Esophagus squamous epithelium (tissue), 5 donors: ENCODE data around the gene BEX3. TPM values are rescaled to one million over a fixed set of nuclear protein-coding genes. Genes with fewer than 3 reads are reported as not detected.

Experiments
- DNase-seq: peaks from one replicate; lab custom pipeline; 2025; lab: John Stamatoyannopoulos, UW
- H3K27ac ChIP-seq, 4 donors: fragments of 200-600 bp; sonication (generic); one replicate each; pipeline ENCODE4 v1.5.1; 2016 to 2019; ENCODE audit warnings: mild to moderate bottlenecking in 1 of 4
- H3K27me3 ChIP-seq, 4 donors: fragments of 200-600 bp; sonication (generic); 1 replicate in 3 of 4; 2 replicates in 1 of 4; pipeline versions ENCODE4 v1.5.1 to v1.6.0; 2017 to 2021; ENCODE audit warnings: antibody characterized with exemption in 1 of 4
- H3K36me3 ChIP-seq, 3 donors: fragments of 200-600 bp; sonication (generic); one replicate each; pipeline ENCODE4 v1.5.1; 2016 to 2019
- H3K4me1 ChIP-seq, 3 donors: fragments of 200-600 bp; sonication (generic); one replicate each; pipeline ENCODE4 v1.5.1; 2017 to 2019
- H3K4me3 ChIP-seq, 4 donors: fragments of 200-600 bp; sonication (generic); 1 replicate in 3 of 4; 2 replicates in 1 of 4; pipeline ENCODE4 v1.5.1; 2016 to 2019; ENCODE audit warnings: mild to moderate bottlenecking in 2 of 4, moderate library complexity in 1 of 4
- H3K9me3 ChIP-seq, 3 donors: fragments of 200-600 bp; sonication (generic); one replicate each; pipeline ENCODE4 v1.5.1; 2016 to 2019
- POLR2A ChIP-seq, 4 donors: fragments of 450-650 bp; IDR thresholded peaks; one replicate each; pipeline ENCODE4 v1.6.1; 2017; ENCODE audit warnings: antibody characterized with exemption in 4 of 4, mild to moderate bottlenecking in 4 of 4, moderate library complexity in 3 of 4
- WGBS, 2 donors: methylation state at CpG; one replicate each; pipeline ENCODE4 v1.1.5; 2018; 5-methylcytosine and 5-hydroxymethylcytosine counted together
- intact Hi-C: fragments of 100-400 bp; cut with DNase I; formaldehyde crosslinking; loops from one replicate; pipeline ENCODE4 v1.15.0; 2022
- total RNA-seq, 4 donors: library from RNA; depleted of rRNA; stranded (reverse); fragments of >200 nt; gene quantifications; one replicate each; pipeline ENCODE4 v1.1.0, GENCODE V29; 2016
- TF ChIP-seq, protein P1 (sequence below), 6 experiments: fragments of 450-650 bp in 4 of 6; fragments of 200-600 bp in 2 of 6; sonication (generic) in 2 of 6; IDR thresholded peaks; one replicate each; pipeline ENCODE4 v1.5.1; 2016 to 2019; ENCODE audit warnings: antibody characterized with exemption in 6 of 6, mild to moderate bottlenecking in 4 of 6, moderate library complexity in 4 of 6
- donor health status: DM: yes; HTN: yes; CAD: no.

Gene BEX3
- total RNA-seq, 4 donors from 2014 or later = 32.7 to 104 (median 44.7) TPM

DNA sequence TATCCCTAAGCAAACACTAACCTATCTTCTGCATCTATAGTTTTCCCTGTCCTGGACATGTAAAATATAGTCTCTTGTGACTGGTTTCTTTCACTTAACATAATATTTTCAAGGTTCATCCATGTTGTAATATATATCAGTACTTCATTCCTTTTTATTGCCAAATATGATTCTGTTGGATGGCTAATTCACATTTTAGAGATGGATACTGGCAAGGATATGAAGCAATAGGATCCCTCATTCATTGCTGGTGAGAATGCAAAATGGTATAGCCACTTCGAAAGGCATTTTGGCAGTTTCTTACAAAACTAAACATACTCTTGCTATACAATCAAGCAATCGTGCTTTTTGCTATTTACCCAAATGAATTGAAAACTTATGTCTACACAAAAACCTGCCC, 13.3 kb upstream of the BEX3 start:
- H3K27ac ChIP-seq = no peak overlapping the region
- H3K36me3 ChIP-seq = no peaks in the 10 kb centered on the region
- DNase-seq = no peak
- H3K4me3 ChIP-seq = no peak overlapping the region
- intact Hi-C loops = no loop called here
- TF ChIP-seq, protein P1, sequence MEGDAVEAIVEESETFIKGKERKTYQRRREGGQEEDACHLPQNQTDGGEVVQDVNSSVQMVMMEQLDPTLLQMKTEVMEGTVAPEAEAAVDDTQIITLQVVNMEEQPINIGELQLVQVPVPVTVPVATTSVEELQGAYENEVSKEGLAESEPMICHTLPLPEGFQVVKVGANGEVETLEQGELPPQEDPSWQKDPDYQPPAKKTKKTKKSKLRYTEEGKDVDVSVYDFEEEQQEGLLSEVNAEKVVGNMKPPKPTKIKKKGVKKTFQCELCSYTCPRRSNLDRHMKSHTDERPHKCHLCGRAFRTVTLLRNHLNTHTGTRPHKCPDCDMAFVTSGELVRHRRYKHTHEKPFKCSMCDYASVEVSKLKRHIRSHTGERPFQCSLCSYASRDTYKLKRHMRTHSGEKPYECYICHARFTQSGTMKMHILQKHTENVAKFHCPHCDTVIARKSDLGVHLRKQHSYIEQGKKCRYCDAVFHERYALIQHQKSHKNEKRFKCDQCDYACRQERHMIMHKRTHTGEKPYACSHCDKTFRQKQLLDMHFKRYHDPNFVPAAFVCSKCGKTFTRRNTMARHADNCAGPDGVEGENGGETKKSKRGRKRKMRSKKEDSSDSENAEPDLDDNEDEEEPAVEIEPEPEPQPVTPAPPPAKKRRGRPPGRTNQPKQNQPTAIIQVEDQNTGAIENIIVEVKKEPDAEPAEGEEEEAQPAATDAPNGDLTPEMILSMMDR (IDR thresholded peaks at IDR 0.05) = no peak
- TF ChIP-seq POLR2A (IDR thresholded peaks at IDR 0.05) = no peak
- no peaks in the 10 kb centered on the region for H3K27me3 ChIP-seq
- H3K4me1 ChIP-seq = peaks cover 0 to under 1% (median 0%) of the 10 kb centered on the region in 3 donors
- 77 to 92% methylated on average over 2 of the region's 2 CpGs for WGBS, 2 donors
- H3K9me3 ChIP-seq = no peaks in the 10 kb centered on the region

DNA sequence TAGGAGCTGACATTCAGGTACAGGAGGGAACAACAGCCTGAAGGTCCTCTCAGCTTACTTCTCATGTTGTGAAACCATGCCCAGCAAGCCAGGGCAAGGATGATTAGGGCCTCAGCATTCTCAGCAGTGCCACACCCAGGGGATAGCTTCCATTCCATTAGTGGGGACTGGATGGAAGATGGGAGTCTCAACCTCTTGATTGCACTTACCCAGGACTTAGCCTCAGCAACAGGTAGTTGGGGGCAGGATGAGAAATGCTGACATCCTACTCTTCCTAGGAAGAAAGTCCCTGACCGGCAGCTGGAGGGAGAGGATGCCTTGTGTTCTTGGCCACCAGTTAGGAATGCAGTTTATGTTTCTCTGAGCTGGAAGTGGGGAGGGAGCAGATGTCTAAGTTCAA, 8.8 kb upstream of the BEX3 start:
- 67 to 83% methylated on average over 1 of the region's 1 CpG for WGBS, 2 donors
- no peaks in the 10 kb centered on the region for H3K36me3 ChIP-seq

DNA sequence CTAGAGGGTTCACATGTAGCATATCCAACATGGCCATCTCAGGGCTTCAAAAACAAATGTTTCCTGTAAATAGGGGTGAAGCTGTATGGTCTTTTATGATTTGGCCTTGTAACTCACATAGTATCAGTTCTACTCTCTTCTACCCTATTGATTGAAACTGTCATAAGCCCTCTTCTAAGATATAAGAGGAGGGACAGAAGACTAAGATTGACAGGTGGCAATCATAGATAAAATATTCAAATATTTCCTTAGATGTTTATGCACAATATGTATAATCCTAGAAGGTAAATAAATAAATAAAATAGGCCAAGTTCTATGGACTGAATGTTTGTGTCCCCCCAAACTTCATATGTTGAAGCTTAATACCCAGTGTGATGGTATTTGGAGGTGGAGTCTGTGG, 6.9 kb upstream of the BEX3 start:
- TF ChIP-seq POLR2A (IDR thresholded peaks at IDR 0.05) = no peak
- TF ChIP-seq, protein P1 (IDR thresholded peaks at IDR 0.05) = no peak
- no peaks in the 10 kb centered on the region for H3K27me3 ChIP-seq
- H3K36me3 ChIP-seq = no peaks in the 10 kb centered on the region
- DNase-seq = no peak
- H3K27ac ChIP-seq = no peak overlapping the region
- no peaks in the 10 kb centered on the region for H3K4me1 ChIP-seq
- intact Hi-C loops = no loop called here
- no peaks in the 10 kb centered on the region for H3K9me3 ChIP-seq
- no peak overlapping the region for H3K4me3 ChIP-seq

More for the DNA sequence above, 8.8 kb upstream of the BEX3 start:
- intact Hi-C loops = no loop called here
- DNase-seq = no peak
- no peaks in the 10 kb centered on the region for H3K4me1 ChIP-seq
- no peak overlapping the region for H3K27ac ChIP-seq
- no peaks in the 10 kb centered on the region for H3K9me3 ChIP-seq
- no peak overlapping the region for H3K4me3 ChIP-seq
- TF ChIP-seq, protein P1 (IDR thresholded peaks at IDR 0.05) = no peak
- no peak for TF ChIP-seq POLR2A (IDR thresholded peaks at IDR 0.05)
- no peaks in the 10 kb centered on the region for H3K27me3 ChIP-seq

DNA sequence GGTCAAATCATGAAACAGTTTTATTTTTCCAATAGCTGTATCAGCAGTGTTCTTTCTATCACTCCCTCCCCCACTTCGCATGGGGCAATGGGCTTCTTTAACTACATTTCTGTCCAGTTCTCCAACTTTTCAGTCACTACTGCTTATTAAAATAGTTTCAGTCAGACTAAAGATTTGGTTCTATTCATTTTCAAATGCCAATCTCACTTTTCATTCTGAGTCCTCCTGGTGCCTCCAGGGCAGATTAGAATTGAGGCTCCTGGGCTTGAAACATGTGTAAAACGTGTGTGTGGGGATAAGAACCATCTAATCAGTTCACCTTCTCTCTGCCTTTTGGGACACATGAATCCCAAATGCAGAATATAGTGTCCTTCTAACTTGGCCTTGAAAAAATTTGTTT, 3.5 kb upstream of the BEX3 start:
- Histone ChIP-seq H3K9me3 (no peaks in the 10 kb centered on the region), H3K36me3 (no peaks in the 10 kb centered on the region), H3K27ac (no peak overlapping the region), H3K4me1 (no peaks in the 10 kb centered on the region), H3K27me3 (no peaks in the 10 kb centered on the region), H3K4me3 (no peak overlapping the region)
- DNase-seq = no peak
- TF ChIP-seq POLR2A (IDR thresholded peaks at IDR 0.05) = no peak
- TF ChIP-seq, protein P1 (IDR thresholded peaks at IDR 0.05) = no peak
- WGBS, 2 donors = 52 to 58% methylated on average over 2 of the region's 2 CpGs
- intact Hi-C loops = no loop called here

DNA sequence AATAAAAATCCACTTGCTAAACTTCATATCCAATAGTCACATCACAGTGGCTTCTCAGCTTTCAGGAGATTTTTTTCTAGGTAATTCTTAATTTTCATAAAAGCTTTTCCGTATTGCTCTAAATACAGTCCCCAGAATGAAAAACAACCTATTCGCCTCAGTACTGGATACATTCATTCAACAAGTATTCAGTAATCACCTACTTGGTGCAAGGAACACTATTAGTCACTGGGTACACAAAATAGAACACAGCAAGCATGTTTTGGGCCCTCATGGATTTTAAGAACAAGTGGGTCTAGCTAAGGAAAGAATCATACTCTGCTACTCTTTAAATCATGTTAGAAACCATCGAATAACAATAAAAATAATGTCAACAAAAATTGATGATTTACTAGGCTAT, 2.8 kb upstream of the BEX3 start:
- WGBS, 2 donors = 71 to 85% methylated on average over 3 of the region's 3 CpGs
- Histone ChIP-seq H3K4me1 (no peaks in the 10 kb centered on the region), H3K27ac (no peak overlapping the region), H3K4me3 (no peak overlapping the region), H3K9me3 (no peaks in the 10 kb centered on the region), H3K36me3 (no peaks in the 10 kb centered on the region), H3K27me3 (no peaks in the 10 kb centered on the region)
- TF ChIP-seq, protein P1 (IDR thresholded peaks at IDR 0.05) = no peak
- no peak for TF ChIP-seq POLR2A (IDR thresholded peaks at IDR 0.05)
- intact Hi-C loops = no loop called here
- no peak for DNase-seq
